HCT116 (cell line): ENCODE data around the gene VAV2. TPM values are rescaled to one million over a fixed set of nuclear protein-coding genes. Genes with fewer than 3 reads are reported as not detected.

Experiments used
- ATAC-seq: fragments of 200-7000 bp; cut with Tn5 transposase; 2 replicates; pipeline ENCODE4 v1.9.1; 2020; ENCODE audit warnings: mild to moderate bottlenecking, moderate library complexity
- BruUV-seq: library from RNA; stranded (reverse); fragments of 400-500 nt; replicated peaks from 2 replicates; lab custom pipeline; 2021; lab: Mats Ljungman, UMichigan
- CTCF ChIA-PET: fragments of 300-600 bp; sonication (Branson Sonifier 250); formaldehyde crosslinking; loops from one replicate; lab custom pipeline; 2021; ENCODE audit warnings: antibody characterized with exemption; lab: Charles Lee
- POLR2A ChIA-PET: fragments of 300-600, 350-600 bp; sonication (Branson Sonifier 250); formaldehyde crosslinking; loops from one replicate; lab custom pipeline; 2021; ENCODE audit warnings: antibody characterized with exemption; lab: Charles Lee
- RAD21 ChIA-PET, 2 experiments: fragments of 300-600 bp; sonication (Branson Sonifier 250); formaldehyde crosslinking; loops; one replicate each; lab custom pipeline; 2023; ENCODE audit warnings: low total read pairs in 2 of 2; ENCODE audit not compliant: uncharacterized antibody in 2 of 2, unreplicated experiment in 2 of 2, low non-redundant PET in 1 of 2; lab: Charles Lee
- DNase-seq: peaks from one replicate; pipeline ENCODE4 v3.0.0-alpha.2; 2010; ENCODE audit warnings: low read depth, low spot score
- H2AFZ ChIP-seq: fragments of 200-600 bp; shearing (Covaris generic), sonication (generic); 2 replicates; pipeline ENCODE4 v1.6.1; 2017; ENCODE audit warnings: low read depth, mixed run types, mixed read lengths, antibody characterized with exemption, low read length; ENCODE audit not compliant: poor library complexity, severe bottlenecking
- H3K27ac ChIP-seq: 2 replicates; pipeline ENCODE4 v1.5.1; 2012; ENCODE audit warnings: low read depth, low read length
- H3K27me3 ChIP-seq: fragments of 200-600 bp; sonication (generic); 2 replicates; pipeline ENCODE4 v1.6.1; 2016; ENCODE audit warnings: mixed run types, low read length, mixed read lengths; ENCODE audit not compliant: insufficient read depth
- H3K36me3 ChIP-seq, 2 experiments: fragments of 200-500 bp in 1 of 2; fragments of 200-600 bp in 1 of 2; sonication (Bioruptor generic) in 1 of 2; sonication (generic) in 1 of 2; 2 replicates each; pipeline versions ENCODE4 v1.5.1 to v1.6.1; 2014 to 2016; ENCODE audit warnings: low read length in 2 of 2, inconsistent platforms in 1 of 2, mixed read lengths in 1 of 2, mixed run types in 1 of 2; ENCODE audit not compliant: insufficient read depth in 2 of 2, control insufficient read depth in 1 of 2
- H3K4me1 ChIP-seq, 2 experiments: fragments of 200-600 bp in 1 of 2; sonication (generic) in 1 of 2; 2 replicates each; pipeline versions ENCODE4 v1.5.1 to v1.6.1; 2012 to 2017; ENCODE audit warnings: low read length in 2 of 2, inconsistent platforms in 1 of 2, mild to moderate bottlenecking in 1 of 2, mixed read lengths in 1 of 2, mixed run types in 1 of 2, moderate library complexity in 1 of 2; ENCODE audit not compliant: insufficient read depth in 2 of 2, control insufficient read depth in 1 of 2
- H3K4me2 ChIP-seq: fragments of 200-600 bp; sonication (generic); 2 replicates; pipeline ENCODE4 v1.6.1; 2017; ENCODE audit warnings: mixed run types, low read length, mixed read lengths
- H3K4me3 ChIP-seq, 2 experiments: fragments of 200-600 bp in 1 of 2; sonication (generic) in 1 of 2; replicated peaks in 1 of 2; 2 replicates each; pipeline ENCODE4 v1.5.1; 2011 to 2016; ENCODE audit warnings: low read length in 2 of 2, control low read depth in 1 of 2, low read depth in 1 of 2, mild to moderate bottlenecking in 1 of 2, mixed read lengths in 1 of 2, mixed run types in 1 of 2
- H3K79me2 ChIP-seq: fragments of 200-600 bp; sonication (generic); 2 replicates; pipeline ENCODE4 v1.6.1; 2017; ENCODE audit warnings: mild to moderate bottlenecking, mixed run types, low read length, moderate library complexity, mixed read lengths; ENCODE audit not compliant: insufficient read depth
- H3K9ac ChIP-seq: fragments of 200-600 bp; sonication (generic); 2 replicates; pipeline ENCODE4 v1.6.1; 2016; ENCODE audit warnings: low read length, mixed read lengths
- H3K9me2 ChIP-seq: fragments of 200-600 bp; sonication (generic), shearing (Covaris generic); 2 replicates; pipeline ENCODE4 v1.6.1; 2017; ENCODE audit warnings: mixed run types, mild to moderate bottlenecking, moderate library complexity; ENCODE audit not compliant: insufficient read depth
- H3K9me3 ChIP-seq, 2 experiments: fragments of 200-500 bp in 1 of 2; fragments of 200-600 bp in 1 of 2; sonication (Bioruptor generic) in 1 of 2; sonication (generic) in 1 of 2; 2 replicates each; pipeline ENCODE4 v1.6.1; 2014 to 2017; ENCODE audit warnings: low read length in 2 of 2, mixed read lengths in 2 of 2, inconsistent platforms in 1 of 2, low read depth in 1 of 2, mild to moderate bottlenecking in 1 of 2, mixed run types in 1 of 2, moderate library complexity in 1 of 2; ENCODE audit not compliant: control insufficient read depth in 1 of 2, insufficient read depth in 1 of 2
- H4K20me1 ChIP-seq: fragments of 200-600 bp; sonication (generic), shearing (Covaris generic); 2 replicates; pipeline ENCODE4 v1.6.1; 2017; ENCODE audit warnings: mixed run types, mild to moderate bottlenecking, moderate library complexity; ENCODE audit not compliant: insufficient read depth
- ATF3 ChIP-seq: IDR thresholded peaks from 2 replicates; pipeline ENCODE4 v1.6.1; 2012
- CEBPB ChIP-seq: IDR thresholded peaks from 2 replicates; pipeline ENCODE4 v1.6.1; 2012; ENCODE audit warnings: low read depth
- EGR1 ChIP-seq: IDR thresholded peaks from 2 replicates; pipeline ENCODE4 v1.6.1; 2012; ENCODE audit warnings: low read depth
- ELF1 ChIP-seq: IDR thresholded peaks from 2 replicates; pipeline ENCODE4 v1.6.1; 2012; ENCODE audit warnings: low read depth, borderline replicate concordance
- EZH2 ChIP-seq: fragments of 200-600 bp; sonication (generic); IDR thresholded peaks from 2 replicates; pipeline ENCODE4 v1.6.1; 2017; ENCODE audit warnings: antibody characterized with exemption, mixed run types
- EZH2phosphoT487 ChIP-seq: fragments of 200-600 bp; IDR thresholded peaks from 2 replicates; pipeline ENCODE4 v1.6.1; 2018; ENCODE audit warnings: antibody characterized with exemption, borderline replicate concordance
- FOSL1 ChIP-seq: IDR thresholded peaks from 2 replicates; pipeline ENCODE4 v1.6.1; 2012; ENCODE audit warnings: low read depth
- POLR2A ChIP-seq: IDR thresholded peaks from 2 replicates; pipeline ENCODE4 v1.7.0; 2011; ENCODE audit warnings: borderline replicate concordance; ENCODE audit not compliant: insufficient read depth, insufficient read length; ENCODE audit errors: extremely low read depth
- RAD21 ChIP-seq: IDR thresholded peaks from 2 replicates; pipeline ENCODE4 v1.6.1; 2012; ENCODE audit warnings: low read depth, mild to moderate bottlenecking
- REST ChIP-seq: IDR thresholded peaks from 2 replicates; pipeline ENCODE4 v1.6.1; 2012; ENCODE audit warnings: low read depth
- SP1 ChIP-seq: IDR thresholded peaks from 2 replicates; pipeline ENCODE4 v1.6.1; 2012; ENCODE audit warnings: low read depth
- SRF ChIP-seq: IDR thresholded peaks from 2 replicates; pipeline ENCODE4 v1.6.1; 2012; ENCODE audit warnings: low read depth
- TCF7L2 ChIP-seq: IDR thresholded peaks from 2 replicates; pipeline ENCODE4 v1.7.0; 2011; ENCODE audit warnings: borderline replicate concordance, inconsistent platforms; ENCODE audit not compliant: insufficient read depth, insufficient read length; ENCODE audit errors: extremely low read depth
- YY1 ChIP-seq: IDR thresholded peaks from 2 replicates; pipeline ENCODE4 v1.6.1; 2011; ENCODE audit warnings: low read length, low read depth, moderate library complexity, mild to moderate bottlenecking; ENCODE audit not compliant: insufficient replicate concordance; ENCODE audit errors: extremely low read depth
- ZBTB33 ChIP-seq: IDR thresholded peaks from 2 replicates; pipeline ENCODE4 v1.6.1; 2011; ENCODE audit warnings: mild to moderate bottlenecking, low read length, moderate library complexity; ENCODE audit not compliant: insufficient replicate concordance; ENCODE audit errors: extremely low read depth
- ZNF274 ChIP-seq: fragments of 200-500 bp; sonication (Bioruptor generic); IDR thresholded peaks from 2 replicates; pipeline ENCODE4 v1.6.1; 2014; ENCODE audit warnings: mild to moderate bottlenecking, low read depth, low read length, inconsistent platforms
- intact Hi-C: fragments of 100-400 bp; cut with micrococcal nuclease; formaldehyde crosslinking; loops from 2 replicates; pipeline ENCODE4 v1.10.0; 2022
- total RNA-seq: library from RNA; stranded (reverse); gene quantifications from one replicate; pipeline ENCODE4 v1.2.1, GENCODE V29; 2021; ENCODE audit not compliant: unreplicated experiment

Gene VAV2
- total RNA-seq, 1 experiment from 2014 or later = 33.2 TPM

GRCh38 chr9:133893191-133893994, 98.7 kb downstream of the VAV2 start:
- DNase-seq = no peak
- ChIA-PET POLR2A (no interaction called here), CTCF (no interaction called here), RAD21 (no interaction called here)
- Histone ChIP-seq H3K79me2 (peaks cover 10% of the 10 kb centered on the region; the same call in 1 of the 2 replicates), H3K4me3 (no peak overlapping the region), H2AFZ (no peak overlapping the region), H3K9ac (no peak overlapping the region), H3K4me2 (no peak overlapping the region), H3K4me1 (peaks cover 5 to 21% of the 10 kb centered on the region in 2 experiments; a peak in 3 of 4 replicates), H3K9me3 (no peaks in the 10 kb centered on the region), H3K9me2 (no peaks in the 10 kb centered on the region), H3K27ac (no peak overlapping the region), H4K20me1 (no peaks in the 10 kb centered on the region), H3K27me3 (no peaks in the 10 kb centered on the region), H3K36me3 (no peaks in the 10 kb centered on the region)
- TF ChIP-seq ZBTB33 (no peak), EGR1 (no peak), YY1 (no peak), ATF3 (no peak), EZH2phosphoT487 (no peak), ZNF274 (no peak), EZH2 (no peak), ELF1 (no peak), TCF7L2 (no peak), RAD21 (no peak), FOSL1 (no peak), REST (no peak), CEBPB (no peak), POLR2A (no peak), SP1 (no peak), SRF (no peak)
- intact Hi-C loops = no loop called here
- BruUV-seq = no TSS peak
- no peak for ATAC-seq
